BE2C (cell line): ENCODE data around the gene POM121.
"Not testable (repeated sequence)": the region's sequence is repeated elsewhere in the genome, so short reads cannot be mapped to it uniquely, and the experiment has no call there.

Source experiments
- DNase-seq: peaks from one replicate; pipeline ENCODE4 v3.0.0-alpha.2; 2020
- H3K27me3 ChIP-seq: fragments of 250-450 bp; sonication (Bioruptor Pico); 2 replicates; pipeline ENCODE4 v1.5.1; 2020; ENCODE audit warnings: mild to moderate bottlenecking
- H3K36me3 ChIP-seq: fragments of 250-450 bp; sonication (Bioruptor Pico); 2 replicates; pipeline ENCODE4 v1.5.1; 2020; ENCODE audit warnings: mild to moderate bottlenecking
- H3K4me1 ChIP-seq: fragments of 250-450 bp; sonication (Bioruptor Pico); 2 replicates; pipeline ENCODE4 v1.5.1; 2020
- H3K4me3 ChIP-seq: 2 replicates; pipeline ENCODE4 v1.5.1; 2011; ENCODE audit warnings: low read depth, low read length
- H3K9me3 ChIP-seq: fragments of 250-450 bp; sonication (Bioruptor Pico); 2 replicates; pipeline ENCODE4 v1.5.1; 2020
- CTCF ChIP-seq: IDR thresholded peaks from 2 replicates; pipeline ENCODE4 v1.5.1; 2012; ENCODE audit warnings: mild to moderate bottlenecking, low read depth, low read length

Gene POM121

DNA sequence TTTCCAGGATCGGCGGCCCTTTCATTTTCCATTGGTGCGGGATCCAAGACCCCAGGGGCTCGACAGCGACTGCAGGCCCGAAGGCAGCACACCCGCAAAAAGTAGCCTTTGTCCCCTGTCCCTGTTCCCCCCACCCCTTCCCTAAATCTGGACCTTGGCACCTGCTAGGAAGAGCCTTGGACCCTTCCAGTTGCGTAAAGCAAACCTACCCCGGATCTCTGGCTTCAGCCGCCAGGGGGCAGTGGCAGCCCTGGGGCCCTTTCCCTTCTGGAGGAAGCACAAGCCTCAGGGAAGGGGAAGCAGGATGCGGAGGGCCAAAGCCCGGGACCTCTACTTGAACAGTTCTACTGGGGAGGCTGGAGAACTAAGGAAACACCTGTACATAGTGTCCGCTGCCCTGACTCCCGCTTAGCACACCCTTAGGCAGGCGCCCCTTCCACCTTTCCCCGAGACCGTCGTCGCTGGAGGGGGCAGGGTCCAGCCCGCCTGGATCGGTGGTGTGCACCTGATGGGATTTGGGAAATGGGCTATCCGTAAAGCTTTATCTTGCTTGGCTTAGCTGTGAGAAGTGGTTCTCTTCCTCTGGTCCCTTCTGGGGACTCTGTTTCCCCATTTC, 21.3 kb downstream of the POM121 start:
- not testable (repeated sequence) for DNase-seq, H3K9me3 ChIP-seq, H3K4me3 ChIP-seq, H3K4me1 ChIP-seq, H3K27me3 ChIP-seq
- TF ChIP-seq CTCF = peak; percentile 49
- H3K36me3 ChIP-seq = peaks cover 15% of the 10 kb centered on the region

DNA sequence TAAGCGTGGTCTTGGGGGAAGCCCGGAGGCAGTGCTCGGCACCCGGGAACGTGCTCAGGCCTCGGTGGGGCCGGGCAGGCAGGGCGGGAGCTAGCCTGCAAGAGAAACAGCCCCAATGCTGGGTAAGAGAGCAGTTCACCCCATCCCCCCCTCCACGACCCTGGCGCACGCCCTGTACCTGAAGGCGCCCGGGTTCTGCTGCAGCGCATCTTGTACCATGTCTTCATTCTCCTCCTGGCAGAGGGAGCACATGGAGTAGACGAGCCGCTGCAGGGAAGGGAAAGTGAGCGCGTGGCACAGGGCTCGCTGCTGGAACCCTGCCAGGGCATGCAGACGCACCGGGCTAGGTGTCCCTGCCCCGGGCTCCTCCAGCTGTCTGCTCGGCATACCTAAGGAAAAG, 23.8 kb downstream of the POM121 start:
- not testable (repeated sequence) for H3K4me1 ChIP-seq, H3K27me3 ChIP-seq, H3K4me3 ChIP-seq, H3K9me3 ChIP-seq
- H3K36me3 ChIP-seq = peaks cover 15% of the 10 kb centered on the region
- peak; percentile 20 for DNase-seq

DNA sequence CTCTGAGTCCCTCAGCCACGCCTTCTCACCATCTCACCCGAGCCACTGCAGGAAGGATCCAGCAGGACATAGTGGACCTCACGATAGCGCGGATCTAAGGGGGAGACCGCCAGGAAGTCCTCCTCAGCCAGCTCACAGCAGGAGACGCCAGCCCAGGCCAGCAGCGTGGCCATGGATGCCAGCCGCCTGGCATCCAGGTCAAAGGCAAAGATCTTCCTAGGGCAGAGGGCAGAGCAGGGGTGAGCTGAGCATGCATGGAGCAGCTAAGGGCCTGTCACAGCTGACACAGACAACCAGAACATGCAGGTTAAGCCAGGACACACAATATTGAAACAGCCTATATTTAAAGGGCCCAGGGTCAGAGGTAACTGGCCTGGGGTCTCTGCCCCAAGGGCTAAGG, 24.4 kb downstream of the POM121 start:
- not testable (repeated sequence) for H3K27me3 ChIP-seq, H3K4me3 ChIP-seq, DNase-seq, H3K9me3 ChIP-seq, H3K4me1 ChIP-seq
- H3K36me3 ChIP-seq = peaks cover 15% of the 10 kb centered on the region

GRCh38 chr7:72949686-72950085, 24.8 kb downstream of the POM121 start:
- not testable (repeated sequence) for H3K4me1 ChIP-seq, H3K4me3 ChIP-seq, H3K9me3 ChIP-seq, H3K27me3 ChIP-seq
- peaks cover 15% of the 10 kb centered on the region for H3K36me3 ChIP-seq
- peak; percentile 83 for DNase-seq

DNA sequence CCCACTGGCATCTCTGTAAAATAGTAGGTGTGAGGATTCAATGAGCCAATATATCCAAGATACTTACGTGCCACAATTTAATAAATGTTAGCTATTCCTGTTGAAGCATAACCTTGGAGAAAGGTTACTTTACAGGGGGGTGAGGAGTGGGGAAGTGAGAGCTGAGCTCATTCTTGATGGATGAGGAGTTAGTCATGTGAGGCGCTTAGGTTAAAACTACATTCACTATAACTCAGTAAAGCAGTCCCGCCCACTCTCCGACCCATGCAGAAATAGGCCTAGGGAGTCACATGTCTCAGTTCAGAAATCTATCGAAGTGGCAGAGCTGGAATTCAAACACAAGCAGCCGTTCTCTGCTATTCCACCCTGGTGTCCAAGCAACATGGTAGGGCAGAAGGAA, 25.5 kb downstream of the POM121 start:
- H3K9me3 ChIP-seq, H3K4me1 ChIP-seq, H3K27me3 ChIP-seq, DNase-seq, H3K4me3 ChIP-seq: not testable (repeated sequence)
- H3K36me3 ChIP-seq = peaks cover 15% of the 10 kb centered on the region

GRCh38 chr7:72953901-72954562, 29.1 kb downstream of the POM121 start:
- H3K27me3 ChIP-seq, H3K36me3 ChIP-seq, H3K9me3 ChIP-seq, DNase-seq, H3K4me1 ChIP-seq: not testable (repeated sequence)
- peak overlapping the region; percentile 39 for H3K4me3 ChIP-seq

GRCh38 chr7:72954563-72955198, 29.8 kb downstream of the POM121 start:
- H3K4me3 ChIP-seq = peak overlapping the region; percentile 20; the same call in 1 of the 2 replicates
- H3K36me3 ChIP-seq, H3K4me1 ChIP-seq, H3K9me3 ChIP-seq, H3K27me3 ChIP-seq, DNase-seq: not testable (repeated sequence)

GRCh38 chr7:72960029-72960428, 35.1 kb downstream of the POM121 start:
- not testable (repeated sequence) for H3K27me3 ChIP-seq, H3K36me3 ChIP-seq, H3K4me3 ChIP-seq, DNase-seq, H3K9me3 ChIP-seq, H3K4me1 ChIP-seq

GRCh38 chr7:72960626-72961345, 35.9 kb downstream of the POM121 start:
- H3K27me3 ChIP-seq, H3K9me3 ChIP-seq, H3K4me1 ChIP-seq, H3K4me3 ChIP-seq, DNase-seq, H3K36me3 ChIP-seq: not testable (repeated sequence)

DNA sequence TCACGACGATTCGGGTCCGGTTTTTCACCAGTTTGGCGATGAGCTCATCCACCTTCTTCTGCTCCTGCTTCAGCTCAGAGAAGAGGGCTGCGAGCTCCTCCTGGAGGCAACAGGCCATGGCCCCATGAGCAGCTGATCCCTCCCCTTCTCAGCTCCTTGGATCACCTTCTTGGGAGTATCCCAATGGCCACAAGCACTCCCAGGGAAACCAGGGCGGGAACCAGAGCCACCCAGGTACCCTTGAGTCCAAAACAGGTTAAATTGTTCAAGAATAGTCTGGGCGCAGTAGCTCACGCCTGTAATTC, 36.4 kb downstream of the POM121 start:
- not testable (repeated sequence) for H3K4me3 ChIP-seq, H3K9me3 ChIP-seq, DNase-seq, H3K36me3 ChIP-seq, H3K27me3 ChIP-seq, H3K4me1 ChIP-seq

GRCh38 chr7:72963056-72963455, 38.2 kb downstream of the POM121 start:
- not testable (repeated sequence) for DNase-seq, H3K9me3 ChIP-seq, H3K27me3 ChIP-seq, H3K4me3 ChIP-seq, H3K4me1 ChIP-seq, H3K36me3 ChIP-seq

DNA sequence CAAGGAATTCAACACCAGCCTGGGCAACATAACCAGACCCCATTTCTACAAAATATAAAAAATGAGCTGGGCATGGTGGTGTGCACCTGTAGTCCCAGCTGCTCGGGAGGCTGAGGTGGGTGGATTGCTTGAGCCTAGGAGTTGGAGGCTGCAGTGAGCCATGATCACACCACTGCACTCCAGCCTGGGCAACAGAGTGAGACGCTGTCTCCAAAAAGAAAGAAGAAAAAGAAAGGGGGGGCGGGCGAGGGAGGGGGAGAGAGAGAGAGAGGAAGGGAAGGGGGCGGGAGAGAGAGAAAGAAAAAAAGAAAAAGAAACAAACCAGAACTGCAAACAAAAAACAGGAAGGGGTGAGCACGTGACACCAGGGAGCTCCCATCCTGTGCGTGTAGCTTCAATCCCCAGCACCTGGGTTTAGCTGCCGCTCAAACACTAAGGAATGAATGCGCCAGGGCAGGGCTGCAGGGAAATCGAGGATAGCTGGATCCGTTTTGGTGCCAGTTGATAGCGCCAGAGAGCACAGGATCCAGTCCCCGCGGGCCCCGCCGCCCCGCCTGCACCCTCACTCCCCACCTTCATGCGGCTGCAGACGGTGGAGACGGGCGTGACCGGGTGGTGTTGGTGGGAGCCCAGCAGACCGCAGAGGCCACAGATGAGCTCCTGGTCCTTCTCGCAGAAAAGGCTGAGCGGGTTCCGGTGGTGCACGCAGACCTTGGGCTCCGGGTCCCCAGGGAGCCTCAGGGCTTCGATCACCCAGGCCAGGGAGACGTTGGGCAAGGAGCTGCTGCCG, 40.5 kb downstream of the POM121 start:
- H3K4me1 ChIP-seq, H3K9me3 ChIP-seq, H3K4me3 ChIP-seq, H3K27me3 ChIP-seq, H3K36me3 ChIP-seq, DNase-seq: not testable (repeated sequence)

DNA sequence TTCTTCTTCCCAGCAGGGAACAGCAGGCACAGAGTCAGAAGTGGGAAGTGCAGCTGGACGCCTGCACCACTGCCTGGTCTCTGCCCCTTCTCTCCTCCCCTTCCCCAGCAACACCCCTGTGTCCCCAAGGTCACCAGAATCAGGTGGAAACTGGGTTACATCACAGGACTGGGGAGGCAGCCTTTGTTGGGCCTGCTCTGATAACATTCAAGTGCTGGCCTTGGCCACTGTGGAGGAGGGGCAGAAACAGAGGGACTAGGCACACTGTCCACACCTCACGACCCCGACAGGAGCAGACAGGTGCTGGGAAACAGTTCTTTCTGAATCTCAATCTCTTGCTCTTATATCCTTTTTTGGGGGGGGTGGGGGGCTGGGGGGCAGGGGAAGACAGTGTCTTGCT, 42.0 kb downstream of the POM121 start:
- DNase-seq, H3K4me3 ChIP-seq: not testable (repeated sequence)

GRCh38 chr7:72968980-72969516, 44.2 kb downstream of the POM121 start, which contains the start of gene TRIM74:
TSS of gene TRIM74 (minus strand) at chr7:72969466. CDS start at chr7:72966157, 3,309 bp downstream.
- H3K4me3 ChIP-seq, H3K4me1 ChIP-seq, H3K36me3 ChIP-seq, H3K27me3 ChIP-seq, H3K9me3 ChIP-seq, DNase-seq: not testable (repeated sequence)

More for the DNA sequence above, 42.0 kb downstream of the POM121 start:
- not testable (repeated sequence) for H3K4me1 ChIP-seq, H3K9me3 ChIP-seq, H3K27me3 ChIP-seq, H3K36me3 ChIP-seq
